Stimulated activated CD4-positive, alpha-beta T cell treated with anti-CD3 and anti-CD28 coated beads, Interleukin-12 subunit alpha, Interleukin-12 subunit beta, amount 100 ng/mL, for 48 hours (primary cell): ENCODE measurements around the gene PIK3R1.

Experiments
- DNase-seq, 3 donors: peaks; one replicate each; pipeline ENCODE4 v3.0.0-alpha.2; 2020; ENCODE audit warnings: low read depth in 2 of 3, low spot score in 1 of 3

PIK3R1 gene

GRCh38 chr5:68292316-68292715 is 76.8 kb downstream of the PIK3R1 start:
- no peak for DNase-seq

- no peak for DNase-seq
These were observed 80.2 kb downstream of the PIK3R1 start for GRCh38 chr5:68295772-68296171.

- no peak for DNase-seq
These were observed 81.3 kb downstream of the PIK3R1 start for GRCh38 chr5:68296895-68297294.

- no peak for DNase-seq
These were observed 82.1 kb downstream of the PIK3R1 start for GRCh38 chr5:68297656-68298055.

GRCh38 chr5:68298479-68298878 is 82.9 kb downstream of the PIK3R1 start:
- no peak for DNase-seq

- no peak for DNase-seq
These were observed 83.5 kb downstream of the PIK3R1 start for GRCh38 chr5:68299105-68299504.

- no peak for DNase-seq
These were observed 84.0 kb downstream of the PIK3R1 start for GRCh38 chr5:68299575-68299974.

GRCh38 chr5:68303038-68303738 is 87.6 kb downstream of the PIK3R1 start:
- no peak for DNase-seq

GRCh38 chr5:68303754-68304420 is 88.3 kb downstream of the PIK3R1 start:
- DNase-seq: no peak

- no peak for DNase-seq
These were observed 89.0 kb downstream of the PIK3R1 start for GRCh38 chr5:68304421-68305052.

- DNase-seq: no peak
These were observed 89.8 kb downstream of the PIK3R1 start for GRCh38 chr5:68305223-68305870.

GRCh38 chr5:68306361-68307014 is 90.9 kb downstream of the PIK3R1 start:
- no peak for DNase-seq

- DNase-seq: no peak
These were observed 97.8 kb downstream of the PIK3R1 start for GRCh38 chr5:68313336-68313735.

GRCh38 chr5:68314465-68314864 is 98.9 kb downstream of the PIK3R1 start:
- DNase-seq: no peak

GRCh38 chr5:68315679-68316271 is 100.2 kb downstream of the PIK3R1 start:
- peak; percentile 21 to 28 (median 23) for DNase-seq

GRCh38 chr5:68316469-68316868 is 100.9 kb downstream of the PIK3R1 start:
- no peak for DNase-seq

GRCh38 chr5:68317646-68318045 is 102.1 kb downstream of the PIK3R1 start:
- no peak for DNase-seq

GRCh38 chr5:68318955-68319705 is 103.6 kb downstream of the PIK3R1 start:
- no peak for DNase-seq

- no peak for DNase-seq
These were observed 104.3 kb downstream of the PIK3R1 start for GRCh38 chr5:68319706-68320412.
